SIG-M5 treated with dmso at 0.1 percent for 504 hours (cell line): ENCODE measurements around the gene LATS2.
A peak's percentile ranks its signal among the peaks of the same experiment; 100 is the strongest.

Source experiments
- DNase-seq: peaks from one replicate; lab custom pipeline; 2025; ENCODE audit not compliant: unreplicated experiment; lab: John Stamatoyannopoulos, UW

Gene LATS2

DNA sequence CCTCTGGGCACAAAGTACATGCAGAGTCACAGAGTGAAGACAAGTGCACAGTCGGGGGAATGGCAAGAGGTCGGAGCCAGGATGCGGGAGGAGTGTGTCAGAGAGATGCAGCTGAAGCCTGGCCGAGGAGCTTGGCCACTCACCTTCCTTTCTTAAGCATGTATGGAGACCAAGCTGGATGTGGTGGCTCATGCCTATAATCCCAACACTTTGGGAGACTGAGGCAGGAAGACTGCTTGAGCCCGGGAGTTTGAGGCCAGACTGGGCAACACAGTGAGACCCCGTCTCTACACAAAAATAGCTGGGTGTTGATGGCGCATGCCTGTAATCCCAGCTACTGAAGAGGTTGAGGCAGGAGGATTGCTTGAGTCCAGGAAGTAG, 67.0 kb downstream of the LATS2 start:
- no peak for DNase-seq

DNA sequence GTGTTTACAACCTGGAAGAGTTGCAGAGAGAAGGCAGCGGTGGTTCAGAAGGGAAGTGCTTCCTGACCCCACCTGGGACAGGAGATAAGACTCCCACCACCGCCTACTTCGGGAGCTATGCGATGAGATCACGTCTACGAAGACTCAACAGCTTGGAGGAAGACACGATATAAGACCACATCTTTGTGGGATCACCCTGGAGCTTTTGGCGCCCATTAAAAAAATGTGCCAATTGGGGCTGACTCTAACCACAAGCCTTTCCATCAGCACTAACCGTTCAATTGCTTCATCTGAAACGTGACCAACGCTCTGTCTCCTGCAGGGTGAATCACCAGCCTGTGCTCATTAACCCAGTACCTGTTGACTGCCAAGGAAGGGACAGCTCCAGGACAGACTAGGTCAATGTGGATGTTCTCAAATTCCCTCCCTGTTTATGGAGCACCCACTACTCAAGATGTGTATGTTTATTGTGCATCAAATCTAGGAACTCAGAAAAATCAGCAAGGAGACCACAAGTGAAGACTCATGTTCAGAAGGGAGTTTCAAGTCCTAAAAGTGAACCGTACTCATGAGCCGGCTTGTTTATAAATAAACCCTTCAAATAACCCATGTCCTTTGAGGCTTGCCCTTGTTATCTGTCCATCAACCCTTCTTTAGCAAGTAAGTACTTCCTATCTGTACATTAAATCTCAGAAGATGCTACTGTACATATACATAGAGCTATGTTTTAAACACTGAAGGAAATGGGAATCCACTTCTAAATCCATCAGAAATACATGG, 67.5 kb downstream of the LATS2 start:
- DNase-seq, result peak; percentile 84

DNA sequence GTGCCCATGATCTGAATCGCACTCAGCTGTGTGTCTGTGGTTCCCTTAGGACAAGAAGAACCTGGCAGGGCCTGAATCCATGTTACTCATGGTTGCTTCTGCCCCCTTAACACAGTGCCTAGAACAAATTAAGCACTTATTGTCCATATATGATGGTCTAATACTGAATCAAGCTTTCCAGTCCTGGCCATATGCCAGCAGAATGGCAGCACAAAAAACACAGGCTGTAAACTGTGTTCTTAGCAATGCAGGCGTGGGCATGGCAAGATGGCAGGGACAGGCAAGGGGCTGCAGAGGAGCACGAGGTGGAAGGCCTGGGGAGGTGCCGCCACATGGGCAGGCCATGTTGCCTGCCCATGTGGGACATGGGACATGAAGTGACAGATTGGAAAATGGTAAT, 68.2 kb downstream of the LATS2 start:
- DNase-seq, result no peak

DNA sequence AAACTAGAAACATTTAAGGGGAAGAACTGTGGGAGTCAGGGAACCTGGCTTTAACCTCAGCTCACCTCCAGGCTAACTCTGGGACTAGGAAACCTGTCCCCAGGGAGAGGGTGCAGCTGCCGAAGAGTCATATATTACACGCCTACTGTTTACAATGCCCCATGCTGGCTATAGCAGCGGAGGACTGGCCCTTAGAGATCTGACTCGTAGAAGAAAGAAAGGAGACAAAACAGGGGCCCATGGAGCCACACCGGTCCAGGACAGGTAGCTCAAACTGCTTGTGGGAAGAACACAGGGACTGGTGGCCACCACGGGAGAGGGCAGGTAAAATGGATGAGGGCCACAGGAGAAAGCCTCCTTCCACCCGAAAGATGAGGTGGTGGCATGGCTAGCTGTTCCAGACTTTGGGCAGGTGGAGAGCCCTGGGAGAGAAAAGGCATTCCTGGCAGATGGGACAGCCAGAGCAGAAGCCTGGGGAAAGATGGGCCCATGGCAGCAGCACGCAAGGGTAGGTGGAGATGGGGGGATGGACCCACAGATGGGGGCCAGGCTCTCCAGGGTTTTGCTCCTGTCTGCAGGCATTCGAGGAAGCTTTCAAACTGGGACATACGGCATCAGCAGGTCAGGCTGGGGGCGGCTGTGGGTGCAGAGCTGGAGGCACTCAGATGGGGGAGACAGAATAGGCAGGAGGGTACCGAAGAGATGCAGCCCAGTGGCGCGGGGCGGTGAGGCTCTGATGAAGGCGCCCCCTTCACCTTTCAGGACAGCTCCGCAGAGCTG, 69.5 kb downstream of the LATS2 start:
- no peak for DNase-seq

DNA sequence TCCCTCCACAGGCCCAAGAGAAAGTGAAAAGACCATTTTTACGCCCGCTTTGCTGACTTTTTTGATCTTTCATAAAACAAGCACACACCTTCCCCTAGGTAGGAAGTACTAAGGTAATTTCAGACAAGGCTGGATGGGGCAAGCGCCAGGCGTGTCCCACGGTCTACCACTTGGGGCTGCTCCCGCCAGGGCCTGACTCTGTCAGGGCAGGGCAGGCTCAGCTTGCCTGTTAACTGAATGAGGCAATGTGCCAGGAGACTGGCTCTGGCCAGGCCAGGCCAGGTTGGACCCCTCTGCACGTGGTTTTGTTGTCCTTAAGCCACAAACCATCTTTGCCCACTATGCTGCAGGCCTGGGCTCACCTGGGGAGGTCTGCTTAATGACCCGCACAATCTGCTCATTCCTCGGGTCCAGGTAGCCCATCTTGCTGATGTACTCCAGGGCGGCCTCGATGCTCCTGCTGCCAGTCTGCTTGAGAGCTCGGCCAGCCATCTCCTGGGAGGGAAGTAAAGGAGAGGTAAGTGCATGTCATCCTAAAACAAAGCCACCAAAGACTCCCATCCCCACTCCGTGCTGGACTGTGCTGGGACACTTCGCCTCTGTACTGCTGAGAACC, 70.4 kb downstream of the LATS2 start:
- DNase-seq, result no peak

DNA sequence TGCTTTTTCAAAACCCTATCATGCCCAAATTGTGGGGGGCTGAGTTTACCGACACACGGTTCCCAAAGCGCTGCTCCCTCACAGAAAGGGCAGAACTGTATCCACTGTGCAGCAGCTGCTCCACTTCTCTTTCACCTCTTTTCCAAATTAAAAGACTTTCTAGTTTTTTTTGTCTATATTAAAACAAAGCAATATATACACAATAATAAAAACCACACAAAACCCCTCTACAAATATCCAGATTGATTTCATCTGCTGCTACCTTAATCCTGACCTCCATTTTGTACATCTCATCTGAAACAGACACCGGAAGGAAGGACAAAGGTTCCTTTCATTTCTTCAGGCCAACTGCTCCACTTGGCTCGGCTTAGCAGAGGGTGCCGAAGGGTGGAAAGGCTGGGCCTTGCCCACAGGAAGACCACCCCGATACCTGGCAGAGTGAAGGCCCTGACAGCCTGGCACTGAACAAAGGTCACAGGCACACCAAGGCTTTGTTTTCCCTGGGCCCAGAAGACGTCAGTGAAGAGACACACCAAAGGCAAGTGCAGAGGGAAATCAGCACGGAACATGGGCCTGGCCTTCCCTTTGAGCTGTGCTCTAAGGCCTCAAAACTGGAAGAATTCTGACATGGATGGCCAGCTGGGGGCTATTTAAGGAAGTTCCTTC, 71.6 kb downstream of the LATS2 start:
- no peak for DNase-seq

DNA sequence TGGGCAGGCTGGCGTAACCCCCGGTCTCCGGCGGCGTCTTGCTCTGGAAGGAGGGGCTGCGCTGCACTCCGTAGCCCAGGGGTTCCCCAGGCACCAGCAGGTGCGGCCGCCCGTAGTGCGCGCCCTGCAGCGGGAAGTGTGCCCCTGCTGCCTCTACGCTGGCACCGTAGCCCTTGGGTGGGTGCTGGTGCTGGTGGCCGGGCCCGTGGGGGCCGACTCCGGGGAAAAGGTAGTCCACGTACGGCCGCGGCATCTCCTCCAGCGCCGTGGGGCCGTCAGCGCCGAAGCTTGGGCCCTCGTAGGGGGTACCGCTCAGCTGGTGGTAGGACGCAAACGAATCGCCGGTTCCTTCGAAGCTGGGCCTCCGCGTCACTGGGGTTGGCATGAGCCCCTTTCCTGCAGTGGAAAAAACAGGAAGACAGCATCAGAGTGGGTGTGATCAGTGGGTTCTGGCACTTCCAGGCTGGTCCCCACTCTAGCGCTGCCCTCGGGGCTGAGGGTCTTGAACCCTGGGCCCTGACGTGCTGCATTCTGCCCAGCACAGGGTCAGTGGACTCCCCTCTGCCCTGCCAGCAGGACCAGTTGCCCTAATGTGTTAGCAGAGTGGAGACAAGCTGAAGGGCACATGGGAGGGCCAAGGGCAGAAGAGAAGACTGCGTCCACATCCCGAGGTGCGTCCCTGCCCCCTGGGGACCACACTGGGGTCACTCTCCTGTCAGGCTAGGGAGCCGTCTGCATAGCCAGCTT, 72.3 kb downstream of the LATS2 start:
- no peak for DNase-seq

DNA sequence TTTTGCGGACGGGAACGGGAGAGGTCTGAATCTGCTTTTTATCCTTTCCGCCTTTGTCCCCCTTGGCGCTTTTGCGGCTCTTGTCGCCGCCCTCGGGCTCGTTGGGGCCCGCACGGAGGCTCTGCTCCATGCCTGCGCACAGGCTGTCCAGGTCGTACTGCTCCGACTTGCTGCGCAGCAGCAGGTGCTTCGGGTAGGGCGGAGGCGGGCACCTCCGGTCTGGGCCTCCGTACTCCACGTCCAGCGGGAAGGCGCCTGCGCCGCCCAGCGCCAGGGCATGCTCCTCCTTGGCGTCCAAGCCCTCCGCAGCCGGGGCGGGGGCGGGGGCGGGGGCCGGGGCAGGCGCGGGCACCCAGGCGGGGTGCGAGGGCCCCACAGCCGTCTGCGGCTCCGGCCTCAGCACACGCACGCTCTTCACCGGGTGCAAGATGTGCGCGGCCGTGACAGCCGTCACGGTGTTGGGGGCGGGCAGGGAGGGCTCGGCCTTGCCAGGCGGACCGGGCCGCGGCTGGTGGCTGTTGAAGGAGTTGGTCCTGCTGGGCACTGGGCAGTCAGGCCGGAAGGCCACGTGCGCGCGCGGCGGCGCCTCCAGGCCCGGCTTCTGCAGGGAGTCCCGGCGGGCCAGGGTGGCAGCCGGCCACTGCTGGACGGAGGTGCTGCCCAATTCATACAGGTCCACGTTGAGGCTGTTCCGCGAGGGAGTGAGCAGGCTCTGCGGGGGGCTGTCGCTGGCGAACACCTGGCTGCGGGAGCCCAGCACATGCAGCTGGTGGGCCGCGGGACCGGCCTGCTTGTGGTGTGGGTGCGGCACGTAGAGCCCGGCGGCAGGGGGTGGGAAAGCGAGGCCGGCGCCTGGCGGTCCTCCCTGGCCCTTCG, 73.1 kb downstream of the LATS2 start:
- no peak for DNase-seq

DNA sequence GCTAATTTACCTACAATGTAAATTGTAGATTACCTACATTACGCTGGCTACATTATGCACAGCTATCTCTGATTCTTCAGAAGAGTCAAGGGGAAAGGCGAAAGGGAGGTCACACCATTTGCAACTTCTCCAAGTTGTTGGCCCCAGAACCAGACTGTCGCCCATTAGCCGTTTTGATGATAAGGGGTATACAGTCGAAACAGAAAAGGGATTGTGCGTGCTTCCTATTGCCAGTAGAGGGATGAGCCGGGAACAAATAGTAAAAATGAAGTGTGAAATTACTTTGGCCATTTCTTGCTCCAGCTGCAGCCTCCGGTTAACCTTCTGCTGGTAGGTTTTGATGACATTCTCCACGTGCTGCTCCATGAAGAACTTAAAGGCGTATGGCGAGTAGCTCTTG, 73.8 kb downstream of the LATS2 start:
- no peak for DNase-seq

DNA sequence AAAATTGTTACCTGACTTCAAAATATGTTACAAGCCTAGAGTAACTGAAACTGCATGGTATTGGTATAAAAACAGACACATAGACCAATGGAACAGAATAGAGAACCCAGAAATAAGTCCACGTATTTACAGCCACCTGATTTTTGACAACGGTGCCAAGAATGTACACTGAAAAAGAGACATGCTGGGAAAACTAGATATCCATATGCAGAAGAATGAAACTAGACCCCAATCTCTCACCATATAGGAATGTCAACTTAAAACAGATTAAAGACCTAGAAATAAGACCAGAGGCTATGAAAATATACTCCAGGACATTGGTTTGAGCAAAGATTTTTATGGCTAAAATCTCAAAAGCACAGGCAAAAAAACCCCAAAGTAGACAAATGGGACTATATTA, 76.5 kb downstream of the LATS2 start:
- DNase-seq, result no peak

DNA sequence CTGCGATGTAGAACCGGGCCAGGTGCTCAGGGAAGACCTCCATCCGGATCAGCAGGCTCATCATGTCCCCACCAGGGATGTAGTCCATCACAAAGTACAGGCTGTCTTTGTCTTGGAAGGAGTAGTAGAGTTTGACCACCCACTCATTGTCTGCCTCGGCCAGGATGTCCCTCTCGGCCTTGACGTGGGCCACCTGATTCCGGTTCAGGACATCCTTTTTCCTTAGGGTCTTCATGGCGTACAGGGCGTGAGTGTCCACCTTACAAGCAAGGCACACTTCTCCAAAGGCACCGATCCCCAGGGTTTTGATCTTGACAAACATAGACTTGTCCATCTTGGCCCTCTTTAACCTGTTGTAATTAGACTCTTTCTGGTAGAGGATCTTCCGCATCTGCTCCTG, 78.0 kb downstream of the LATS2 start:
- DNase-seq, result no peak

DNA sequence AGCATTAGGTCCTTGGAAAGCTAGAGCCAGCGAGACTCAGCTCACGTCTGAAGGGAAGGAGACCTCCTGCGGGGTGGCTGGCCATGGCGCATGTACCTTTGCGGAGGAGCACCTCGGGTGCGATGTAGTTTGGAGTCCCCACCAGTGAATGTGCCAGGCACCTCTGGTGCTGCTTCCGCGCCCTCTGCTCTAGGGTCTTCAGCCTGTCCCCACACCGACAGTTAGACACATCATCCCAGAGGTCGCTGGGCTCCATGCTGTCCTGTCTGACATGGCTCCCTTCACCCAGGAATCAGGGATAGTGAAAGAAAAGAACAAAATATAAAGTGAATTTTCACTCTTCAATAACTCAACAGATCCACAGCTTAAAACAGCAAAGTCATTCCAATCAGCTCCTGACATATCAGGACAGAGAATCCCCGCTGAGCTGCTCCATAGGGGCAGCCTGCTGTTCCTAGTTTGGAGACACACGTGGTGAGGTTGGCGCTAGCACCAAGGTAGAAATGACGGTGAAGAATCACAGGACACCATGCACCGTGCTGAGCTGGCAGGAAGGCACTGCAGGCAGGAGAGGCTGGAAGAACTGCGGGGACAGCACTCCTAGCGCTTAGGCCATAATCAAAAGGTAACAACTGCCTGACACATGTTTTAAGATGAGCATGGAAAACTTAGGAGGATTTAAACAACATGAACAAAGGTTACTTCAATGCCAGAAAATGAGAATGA, 79.9 kb downstream of the LATS2 start:
- DNase-seq, result no peak

DNA sequence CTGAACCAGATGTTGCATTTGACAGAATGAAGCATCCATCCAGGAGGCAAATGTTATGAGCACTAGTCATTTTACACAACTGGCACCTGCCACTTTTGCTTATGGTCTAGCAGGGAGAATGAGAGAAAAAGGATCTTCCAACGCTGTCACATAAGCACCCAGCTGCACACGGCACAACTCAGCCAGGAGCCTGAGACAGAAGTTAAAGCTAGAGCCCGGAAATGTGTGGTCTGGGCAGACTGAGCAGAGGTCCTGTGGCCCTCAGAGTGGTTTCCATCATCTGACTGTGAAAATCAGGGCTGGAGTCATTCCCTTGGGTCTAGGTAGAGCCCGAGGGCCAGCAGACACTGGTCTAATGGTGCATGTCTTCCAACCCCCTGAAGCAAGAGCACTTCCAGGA, 80.5 kb downstream of the LATS2 start:
- DNase-seq, result no peak

DNA sequence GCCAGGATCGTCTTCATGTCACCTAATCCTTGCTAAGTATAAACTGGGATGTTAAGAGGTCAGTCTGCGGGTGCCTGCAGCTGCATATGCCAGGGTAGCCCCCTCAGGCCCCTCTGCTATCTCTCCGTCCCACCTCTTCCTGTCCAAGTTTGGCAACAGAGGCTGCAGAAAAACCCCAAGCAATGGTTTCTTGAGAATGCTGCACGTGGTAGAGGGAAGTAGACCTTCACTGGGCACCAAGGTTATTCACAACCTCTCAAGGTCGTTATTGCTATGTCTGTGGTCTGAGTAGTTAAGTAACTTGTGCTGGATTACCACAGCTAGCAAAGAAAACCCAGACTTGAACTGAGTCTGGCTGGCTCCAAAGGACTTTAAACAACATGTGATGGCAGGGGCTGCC, 81.0 kb downstream of the LATS2 start:
- DNase-seq, result peak; percentile 25

DNA sequence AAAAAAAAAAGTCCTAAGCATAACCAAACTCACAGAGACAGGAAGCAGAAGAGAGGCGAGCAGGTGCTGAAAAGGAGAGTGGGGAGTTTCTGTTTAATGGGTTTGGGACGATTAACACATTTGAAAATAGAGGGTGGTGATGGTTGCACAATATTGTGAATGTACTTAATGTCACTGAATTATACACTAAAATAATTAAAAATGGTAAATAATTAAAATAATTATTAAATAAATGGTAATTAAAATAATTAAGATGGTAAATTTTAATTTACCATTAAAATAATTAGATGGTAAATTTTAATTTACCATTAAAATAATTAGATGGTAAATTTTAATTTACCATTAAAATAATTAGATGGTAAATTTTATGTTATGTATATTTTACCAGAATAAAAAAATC, 84.0 kb downstream of the LATS2 start:
- DNase-seq, result no peak

DNA sequence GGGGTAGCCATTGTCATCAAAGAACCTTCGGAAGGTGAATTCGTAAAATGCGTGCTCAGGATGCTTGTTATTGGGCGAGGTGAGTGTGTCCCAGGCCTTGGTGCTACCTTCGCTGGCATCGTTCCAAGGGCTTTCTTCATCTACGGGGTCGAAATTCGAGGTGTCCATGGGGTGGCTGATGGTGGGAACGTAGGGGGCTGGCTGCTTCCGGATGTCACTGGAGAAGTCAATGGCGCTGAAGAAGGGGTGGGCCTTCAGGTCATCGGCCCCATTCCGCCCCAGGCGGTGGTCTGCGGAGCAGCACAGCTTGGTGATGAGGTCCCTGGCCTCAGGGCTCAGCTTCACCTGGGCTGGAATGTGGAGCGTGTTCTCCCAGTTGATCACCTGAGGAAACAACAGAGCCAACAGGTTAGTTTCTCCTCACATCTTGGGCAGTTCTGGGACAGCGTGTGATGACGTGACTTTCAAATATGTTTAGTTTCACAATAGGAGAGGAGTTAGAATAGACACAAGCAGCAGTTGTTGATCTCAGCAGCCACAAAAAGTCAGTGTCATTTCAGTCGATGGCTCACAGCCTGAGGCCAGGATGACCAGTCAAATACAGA, 86.3 kb downstream of the LATS2 start:
- no peak for DNase-seq

DNA sequence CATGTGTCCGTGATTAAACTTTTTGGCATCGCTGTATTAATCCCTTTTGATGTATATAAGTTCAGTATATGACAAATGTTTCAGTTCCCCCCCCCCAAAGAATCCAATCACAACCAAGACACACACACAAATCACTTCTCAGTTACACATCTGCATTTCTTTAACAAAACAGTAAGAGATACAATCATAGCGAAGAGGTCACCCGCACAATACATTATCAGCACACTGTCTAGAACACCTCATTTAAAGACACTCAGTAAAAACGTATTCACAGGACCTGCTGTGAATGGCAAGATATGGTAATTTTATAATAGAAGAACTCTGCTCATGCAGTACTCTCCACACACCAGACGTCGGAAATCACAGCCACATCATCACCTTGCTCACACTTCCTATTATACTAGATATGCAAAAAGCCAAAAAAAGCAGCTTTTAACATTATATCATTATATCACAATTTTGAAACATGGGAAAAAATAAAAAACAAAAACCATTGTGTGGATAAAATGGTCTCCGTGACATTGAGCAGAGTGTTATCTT, 87.4 kb downstream of the LATS2 start:
- DNase-seq, result no peak

DNA sequence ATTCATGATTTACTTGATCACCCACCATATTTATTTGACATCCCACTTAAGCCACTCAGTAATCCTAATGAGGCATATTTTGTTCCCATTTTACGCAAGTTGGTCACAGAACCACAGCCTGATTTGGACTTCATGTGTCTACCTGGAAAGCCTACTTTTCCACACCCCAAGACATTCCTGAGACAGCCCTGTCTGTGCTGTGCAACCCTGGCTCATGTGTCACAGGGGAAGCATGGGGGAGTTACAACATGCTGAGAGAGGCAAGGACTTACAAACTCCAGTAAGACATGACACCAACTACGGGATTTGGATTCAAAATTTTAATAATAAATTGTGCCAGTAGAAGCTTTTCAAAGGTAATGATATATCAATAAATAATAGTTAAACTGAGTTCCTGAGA, 88.7 kb downstream of the LATS2 start:
- DNase-seq, result no peak

DNA sequence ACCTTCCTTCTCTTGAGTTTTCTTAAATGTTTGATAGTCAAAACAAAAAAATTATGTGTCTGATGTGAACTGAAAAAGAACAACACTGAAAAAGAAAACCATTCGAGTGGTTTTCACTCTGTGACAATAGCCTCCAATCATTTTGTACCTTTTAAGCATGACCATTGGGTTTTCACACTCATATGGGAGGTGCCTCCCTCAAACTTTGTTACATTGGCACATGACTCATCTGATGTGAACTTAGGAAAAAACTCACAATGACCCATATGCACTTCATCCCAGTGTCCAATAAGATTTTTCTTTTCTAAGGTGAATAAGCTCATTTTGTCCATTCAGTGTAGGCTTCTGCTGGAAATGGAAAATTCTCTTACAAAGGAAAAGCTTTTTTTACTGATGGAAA, 92.2 kb downstream of the LATS2 start:
- no peak for DNase-seq
